Measurements from ENCODE around the gene SPSB4. TPM values are rescaled to one million over a fixed set of nuclear protein-coding genes. Genes with fewer than 3 reads are reported as not detected.
A peak's percentile ranks its signal among the peaks of the same experiment; 100 is the strongest.

SPSB4 gene
- total and polyA plus RNA-seq, 2 of the 13 experiments (the other 11 are each of a cell fraction or from before 2014, with no cell fraction given) = not detected

GRCh38 chr3:141009496-141009895 is 41.7 kb upstream of the SPSB4 start (continued):
- no peak for TF ChIP-seq ARNT2 (CRISPR knock-in tag; IDR thresholded peaks at IDR 0.05; ENCODE audit: low read depth)
- TF ChIP-seq ZBTB38 (CRISPR knock-in tag; IDR thresholded peaks at IDR 0.05) = no peak
- no peak for TF ChIP-seq KDM2A (CRISPR knock-in tag; IDR thresholded peaks at IDR 0.05; ENCODE audit: borderline replicate concordance, low read depth)

GRCh38 chr3:141011232-141011996 is 39.7 kb upstream of the SPSB4 start:
- peak; percentile 45 for DNase-seq (ENCODE audit: low spot score)
- ATAC-seq = peak; percentile 99
- H3K4me1 ChIP-seq (ENCODE audit: insufficient read depth, low read length) = no peaks in the 10 kb centered on the region
- H3K4me2 ChIP-seq (ENCODE audit: low read depth, low read length) = no peak overlapping the region
- intact Hi-C loops (cut with micrococcal nuclease; ENCODE audit: unreplicated experiment) (loop anchor here (1.0 kb wide), 2 partner anchors 95 to 181 kb away; no protein-coding TSS in a partner anchor), in situ Hi-C loops (cut with HindIII; ENCODE audit: extremely low pct_ligation_motif_present, low pct_unique_long_range_greater_than_20kb) (no loop called here)
- no peak overlapping the region for H3K4me3 ChIP-seq (replicated peaks in 1 of 3; ENCODE audit: insufficient read depth in 1 of 3, low read depth in 2 of 3, low read length in 3 of 3)
- no peaks in the 10 kb centered on the region for H3K9me3 ChIP-seq (ENCODE audit: low read length)
- CTCF ChIA-PET (ENCODE audit: low intra/inter-chr PET ratio, low total read pairs) = interaction anchor here (3.7 kb wide), 1 partner anchor 181 kb away, joined by 41 read pairs; no protein-coding TSS in a partner anchor
- H3K27me3 ChIP-seq (ENCODE audit: control insufficient read depth in 1 of 2, insufficient read depth in 2 of 2, low read length in 2 of 2) = peaks cover 0 to 8% of the 10 kb centered on the region in 2 experiments; a peak in 2 of 5 replicates
- POLR2A ChIA-PET = no interaction called here
- H3K36me3 ChIP-seq (replicated peaks in 1 of 2; ENCODE audit: control insufficient read depth in 1 of 2, insufficient read depth in 2 of 2, low read length in 2 of 2) = no peaks in the 10 kb centered on the region
- no TSS peak for BruUV-seq (replicated peaks)
- 33% methylated on average over 7 of the region's 13 CpGs for WGBS (ENCODE audit: low lambda C conversion rate)
- no peak overlapping the region for H3K9ac ChIP-seq (ENCODE audit: insufficient read depth, low read depth, low read length)
- FAIRE-seq = peak; percentile 56
- no peaks in the 10 kb centered on the region for H3K79me2 ChIP-seq (ENCODE audit: insufficient read depth, low read length)
- no peak overlapping the region for H3K27ac ChIP-seq (ENCODE audit: extremely low read length, insufficient read depth, low read length)
- no peak overlapping the region for H2AFZ ChIP-seq (ENCODE audit: low read length)
- no peaks in the 10 kb centered on the region for H4K20me1 ChIP-seq (ENCODE audit: insufficient read depth, low read length)
- TF ChIP-seq ZBTB39 (CRISPR knock-in tag; IDR thresholded peaks at IDR 0.05) (no peak), HNRNPUL1 (IDR thresholded peaks at IDR 0.05; ENCODE audit: low read depth, low read length) (no peak), ZFX (CRISPR knock-in tag; IDR thresholded peaks at IDR 0.05; ENCODE audit: low read depth) (no peak), PATZ1 (CRISPR knock-in tag; IDR thresholded peaks at IDR 0.05) (0 out of 2 replicates have a peak, but pooled peaks have one; percentile 13), TBX3 (IDR thresholded peaks at IDR 0.05; ENCODE audit: borderline replicate concordance) (no peak), CTCF (CRISPR knock-in tag; IDR thresholded peaks at IDR 0.05) (peak; percentile 90), ZFP36 (IDR thresholded peaks at IDR 0.05; ENCODE audit: borderline replicate concordance, low read depth, low read length, partially characterized antibody) (no peak), ZNF501 (CRISPR knock-in tag; IDR thresholded peaks at IDR 0.05) (0 out of 2 replicates have a peak, but pooled peaks have one; percentile 19), CEBPG (CRISPR knock-in tag; IDR thresholded peaks at IDR 0.05) (no peak), ZNF350 (CRISPR knock-in tag; IDR thresholded peaks at IDR 0.05; ENCODE audit: borderline replicate concordance, low read depth) (no peak), ZNF414 (CRISPR knock-in tag; IDR thresholded peaks at IDR 0.05) (no peak), ZNF383 (CRISPR knock-in tag; IDR thresholded peaks at IDR 0.05; ENCODE audit: borderline replicate concordance) (no peak)
